ENCODE measurements around the gene UBE2Q2.
"Not testable (repeated sequence)": the region's sequence is repeated elsewhere in the genome, so short reads cannot be mapped to it uniquely, and the experiment has no call there.

UBE2Q2 gene

DNA sequence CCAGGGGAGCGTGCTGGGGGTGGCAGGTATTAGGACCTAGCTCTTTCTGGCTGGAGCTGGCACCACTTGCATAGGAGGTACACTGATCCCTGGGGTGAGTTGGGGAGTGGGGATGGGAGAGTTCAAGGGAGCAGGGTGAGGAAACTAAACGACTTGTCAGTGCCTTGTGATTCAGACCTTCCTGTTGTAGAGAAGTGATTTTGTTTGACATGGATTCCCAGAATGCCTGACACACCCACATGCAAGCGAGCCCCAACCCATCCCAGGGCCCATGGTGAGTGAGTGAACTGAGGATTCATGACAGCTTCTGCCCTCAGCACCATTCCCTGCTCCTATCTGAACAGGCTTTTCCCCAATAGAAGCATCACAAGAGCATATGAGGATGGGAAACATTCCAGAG is 15.6 kb upstream of the UBE2Q2 start:
- no peak for DNase-seq

DNA sequence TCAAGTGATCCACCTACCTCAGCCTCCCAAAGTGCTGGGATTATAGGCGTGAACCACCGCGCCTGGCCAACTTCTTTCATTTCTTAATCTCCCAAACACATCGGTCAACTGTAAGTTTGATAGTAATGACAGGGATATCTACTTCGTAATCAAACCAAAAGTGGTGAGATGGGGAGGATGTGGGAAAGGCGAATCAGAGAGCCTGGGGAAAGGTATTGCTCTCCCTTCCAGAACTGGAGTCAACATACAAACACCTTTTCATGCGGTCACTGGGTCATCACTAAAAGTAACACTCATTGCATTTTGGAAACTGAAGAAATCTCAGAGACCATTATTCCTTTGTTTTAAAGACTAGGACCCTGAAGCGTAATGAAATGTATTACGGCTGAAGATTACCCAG is 14.8 kb upstream of the UBE2Q2 start:
- DNase-seq, result no peak

DNA sequence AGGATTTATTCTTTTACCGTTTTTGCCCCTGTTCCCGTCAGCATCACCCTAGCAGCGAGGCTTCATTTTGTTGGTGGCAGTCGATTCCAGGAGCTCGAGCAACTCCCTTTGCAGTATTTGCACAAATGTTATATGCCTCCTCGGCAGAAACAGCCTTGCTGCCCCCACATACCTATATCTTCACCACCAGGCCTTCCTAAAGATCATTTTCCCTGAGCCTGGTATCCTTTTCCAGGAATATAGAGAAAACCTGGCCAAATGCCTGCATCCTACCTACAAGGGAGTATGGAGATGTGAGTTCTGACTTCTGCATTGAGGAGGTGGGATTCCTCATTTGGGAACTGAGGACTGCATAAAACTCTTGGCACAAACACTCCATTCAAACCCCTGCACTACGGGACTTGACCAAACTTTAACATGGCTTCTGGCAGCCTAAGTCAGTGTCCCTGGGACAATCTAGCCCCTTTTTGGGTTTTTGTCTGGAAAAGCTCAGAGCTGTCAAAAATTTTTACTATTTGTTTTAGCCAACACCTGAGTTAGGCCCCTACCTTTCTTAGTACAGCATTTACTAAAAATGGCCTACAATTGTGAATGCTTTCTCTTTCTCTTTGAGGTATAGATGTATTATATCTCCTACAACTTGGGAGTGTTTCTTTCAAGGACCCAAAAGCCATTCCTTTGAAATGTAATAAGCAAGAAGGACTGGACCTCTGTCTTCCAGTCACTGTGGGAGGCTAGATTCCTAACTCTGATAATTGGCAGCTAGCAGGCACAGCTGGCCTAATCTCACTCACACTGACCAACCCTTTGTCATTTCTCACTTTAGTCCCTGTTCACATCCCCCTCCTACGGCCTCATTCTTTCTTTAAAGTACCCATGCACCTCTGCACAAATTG is 12.1 kb upstream of the UBE2Q2 start:
- no peak for DNase-seq

DNA sequence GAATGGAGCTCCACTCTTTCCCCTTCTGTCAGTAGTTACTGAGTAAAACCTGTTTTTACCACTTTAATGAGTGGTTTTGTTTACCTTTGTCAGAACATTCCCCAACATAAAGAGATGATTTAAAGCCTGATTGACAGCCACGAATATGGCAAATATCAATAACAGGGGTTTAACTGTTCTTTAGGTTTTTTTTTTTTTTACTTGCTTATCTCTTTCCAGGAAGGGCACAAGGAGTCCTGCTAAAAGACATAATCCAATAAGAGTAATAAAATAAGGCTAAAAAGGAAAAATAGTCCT is 11.5 kb upstream of the UBE2Q2 start:
- DNase-seq, result no peak

DNA sequence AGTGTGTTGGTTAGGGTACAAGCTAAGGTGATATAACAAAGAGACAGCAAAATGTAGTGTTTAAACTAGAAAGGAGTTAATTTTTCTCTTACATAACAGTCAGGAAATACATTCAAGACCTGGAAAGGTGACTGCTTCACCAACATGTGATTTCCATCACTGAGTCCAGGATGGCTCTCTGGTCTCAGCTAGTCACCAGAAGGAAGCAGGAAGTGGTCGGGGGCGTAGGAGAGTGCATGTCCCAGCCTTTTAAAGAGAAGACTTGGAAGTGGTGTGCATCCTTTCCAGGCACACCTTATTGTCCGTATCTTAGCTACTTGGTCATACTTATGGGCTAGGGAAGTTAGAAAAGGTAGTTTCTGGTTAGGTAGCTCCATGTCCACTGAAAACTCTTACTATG is 11.1 kb upstream of the UBE2Q2 start:
- DNase-seq, result no peak

DNA sequence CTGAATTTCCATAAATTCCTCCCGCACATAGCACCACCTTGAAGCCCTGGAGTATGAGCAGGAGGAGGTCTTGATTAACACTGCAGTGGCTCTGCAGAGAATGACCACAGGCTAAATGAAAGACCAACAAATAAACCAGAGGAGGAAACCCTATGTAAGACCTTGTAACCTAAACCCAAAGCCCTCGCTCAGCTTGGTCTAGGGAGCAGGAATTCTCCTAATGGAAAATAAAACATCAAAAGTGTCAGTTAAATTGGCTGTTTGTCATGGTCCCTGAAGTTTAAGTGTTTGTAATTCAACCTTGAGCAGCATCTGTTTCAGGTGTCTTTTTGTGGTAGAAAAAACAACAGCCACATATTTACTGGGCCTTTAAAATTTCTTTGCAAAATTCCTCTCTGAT is 9.2 kb upstream of the UBE2Q2 start:
- peak; percentile 56 for DNase-seq

DNA sequence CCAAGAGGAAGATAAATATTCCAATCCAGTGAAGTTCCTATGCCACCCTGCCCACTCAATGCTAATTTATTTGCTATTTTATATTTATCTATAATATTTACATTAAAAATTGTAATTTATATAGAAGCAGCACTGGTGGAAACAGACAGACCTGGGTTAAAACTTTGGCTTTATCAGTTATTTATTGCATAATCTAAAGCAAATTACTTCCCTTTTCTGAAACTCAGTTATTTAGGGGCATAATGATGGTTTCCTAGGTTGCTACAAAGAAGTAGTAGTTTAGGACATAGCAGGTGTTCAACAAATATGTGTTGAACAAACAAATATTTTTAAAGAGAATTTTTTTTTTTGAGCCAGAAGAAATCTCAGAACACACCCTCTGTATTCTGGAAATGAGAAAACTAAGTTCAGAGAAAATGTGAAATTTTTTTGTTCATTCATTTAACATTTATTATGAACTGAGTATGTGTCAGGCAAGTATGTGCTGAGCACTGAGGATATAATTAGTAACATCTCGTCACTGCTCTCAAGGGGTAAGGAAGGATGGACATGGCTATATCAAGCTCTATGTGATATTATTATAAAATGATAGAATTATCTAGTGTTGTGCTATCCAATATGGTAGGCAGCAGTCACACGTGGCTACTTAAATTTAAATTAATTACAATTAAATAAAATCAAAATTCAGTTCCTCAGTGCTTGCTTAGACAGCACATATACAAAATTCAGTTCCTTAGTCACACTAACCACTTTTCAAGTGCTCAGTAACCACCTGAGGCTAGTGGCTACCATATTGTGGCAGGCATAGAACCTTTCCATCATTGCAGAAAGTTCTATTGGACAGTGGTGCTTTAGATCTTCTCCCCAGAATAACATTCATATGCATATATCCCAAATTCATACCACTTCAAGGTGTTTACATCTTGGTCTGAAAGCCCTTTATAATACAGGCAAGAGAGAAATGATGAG is 7.0 kb upstream of the UBE2Q2 start:
- DNase-seq, result no peak

DNA sequence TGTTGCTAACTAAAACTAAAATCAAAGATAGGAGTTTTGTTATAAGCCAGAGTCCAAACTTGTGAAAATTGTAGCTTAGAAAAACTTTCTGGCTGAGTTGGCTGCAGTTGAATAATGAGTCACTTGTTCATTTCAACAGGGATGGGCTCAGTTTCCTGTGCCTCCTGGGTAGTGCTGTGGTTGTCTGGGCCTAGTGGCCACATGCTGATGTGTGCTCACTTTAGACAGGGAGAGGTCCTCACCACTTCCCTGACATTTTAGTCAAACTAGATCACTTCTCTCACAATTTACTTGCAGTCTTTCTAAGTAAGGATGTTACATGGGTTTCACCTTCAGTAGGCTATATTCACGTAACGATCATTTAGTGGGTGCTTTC is 6.3 kb upstream of the UBE2Q2 start:
- DNase-seq, result no peak

DNA sequence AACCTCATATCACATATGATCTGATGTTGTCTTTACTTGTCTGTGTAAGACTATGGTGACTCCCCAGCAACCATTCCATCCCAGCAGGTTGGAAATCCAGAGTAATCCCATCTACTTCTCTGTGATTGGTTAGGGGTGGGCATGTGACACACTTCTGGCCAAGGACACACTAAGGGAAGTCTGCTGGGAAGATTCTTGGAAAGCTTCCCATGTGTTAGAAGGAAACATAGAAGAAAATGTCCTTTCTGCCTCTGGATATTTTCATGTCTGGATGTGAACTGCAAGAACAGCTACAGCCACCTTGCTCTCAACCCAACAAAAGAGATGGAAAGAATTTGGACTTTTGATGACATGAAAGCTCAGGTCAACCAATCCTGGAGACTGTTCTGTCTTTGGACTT is 2.6 kb upstream of the UBE2Q2 start:
- DNase-seq, result peak; percentile 6

DNA sequence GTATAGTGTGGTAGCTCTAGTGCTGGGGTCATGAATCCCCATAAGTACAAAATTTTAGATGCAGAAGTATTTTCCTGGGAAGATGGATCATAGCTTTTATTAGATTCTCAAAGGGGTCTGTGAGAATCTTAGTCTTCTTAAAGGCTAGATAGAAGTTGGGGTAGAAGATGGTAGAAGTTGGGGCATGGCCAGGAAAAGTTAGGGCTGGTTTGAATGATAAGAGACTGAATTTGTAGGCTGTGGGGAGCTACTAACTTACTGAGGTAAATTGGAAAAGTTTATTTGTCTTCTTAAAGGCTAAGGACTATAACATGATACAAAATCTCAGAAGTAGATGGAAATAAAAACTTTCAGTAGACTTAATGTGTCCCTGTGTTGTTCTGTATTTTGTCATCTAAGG is 1.6 kb upstream of the UBE2Q2 start:
- DNase-seq, result no peak

DNA sequence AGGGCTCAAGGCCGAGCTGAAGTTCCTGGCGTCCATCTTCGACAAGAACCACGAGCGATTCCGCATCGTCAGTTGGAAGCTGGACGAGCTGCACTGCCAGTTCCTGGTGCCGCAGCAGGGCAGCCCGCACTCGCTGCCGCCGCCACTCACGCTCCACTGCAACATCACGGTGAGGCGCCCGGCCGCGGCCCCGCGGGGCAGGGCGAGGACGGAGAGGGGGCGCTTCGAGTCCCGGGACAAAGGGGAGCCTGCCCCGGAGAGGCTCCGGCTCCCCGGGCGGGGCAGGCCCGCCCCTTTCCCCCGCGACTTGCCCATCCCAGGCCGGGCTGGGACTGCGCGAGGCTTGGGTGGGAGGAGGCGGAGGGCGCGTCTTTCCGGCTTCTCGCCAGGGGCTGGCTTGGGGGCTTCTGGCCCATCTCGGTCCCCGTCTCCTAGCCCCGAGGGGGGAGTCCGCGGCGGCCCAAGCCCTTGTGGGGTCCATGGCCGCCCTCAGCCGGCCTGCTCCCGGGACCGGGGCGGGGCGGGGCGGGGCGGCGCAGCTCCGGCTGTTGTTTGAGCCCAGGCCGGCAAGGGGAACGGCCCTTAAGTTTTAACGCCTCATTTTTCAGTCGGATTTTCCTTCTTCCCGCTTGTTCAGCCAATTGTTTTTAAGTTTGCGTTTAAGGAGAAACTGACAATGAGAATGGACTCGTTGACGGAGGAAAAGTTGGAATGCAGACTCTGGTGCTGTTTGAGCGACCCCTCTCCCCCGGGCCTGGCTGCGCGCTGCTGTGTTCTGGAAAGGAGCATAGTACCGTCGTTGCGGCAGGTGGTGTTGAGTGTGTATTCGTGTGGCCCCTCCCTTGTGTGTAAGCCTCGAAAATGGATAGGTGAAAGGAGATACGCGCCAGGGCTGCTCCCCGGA is 683 bp downstream of the UBE2Q2 start:
- DNase-seq, result peak; percentile 73

DNA sequence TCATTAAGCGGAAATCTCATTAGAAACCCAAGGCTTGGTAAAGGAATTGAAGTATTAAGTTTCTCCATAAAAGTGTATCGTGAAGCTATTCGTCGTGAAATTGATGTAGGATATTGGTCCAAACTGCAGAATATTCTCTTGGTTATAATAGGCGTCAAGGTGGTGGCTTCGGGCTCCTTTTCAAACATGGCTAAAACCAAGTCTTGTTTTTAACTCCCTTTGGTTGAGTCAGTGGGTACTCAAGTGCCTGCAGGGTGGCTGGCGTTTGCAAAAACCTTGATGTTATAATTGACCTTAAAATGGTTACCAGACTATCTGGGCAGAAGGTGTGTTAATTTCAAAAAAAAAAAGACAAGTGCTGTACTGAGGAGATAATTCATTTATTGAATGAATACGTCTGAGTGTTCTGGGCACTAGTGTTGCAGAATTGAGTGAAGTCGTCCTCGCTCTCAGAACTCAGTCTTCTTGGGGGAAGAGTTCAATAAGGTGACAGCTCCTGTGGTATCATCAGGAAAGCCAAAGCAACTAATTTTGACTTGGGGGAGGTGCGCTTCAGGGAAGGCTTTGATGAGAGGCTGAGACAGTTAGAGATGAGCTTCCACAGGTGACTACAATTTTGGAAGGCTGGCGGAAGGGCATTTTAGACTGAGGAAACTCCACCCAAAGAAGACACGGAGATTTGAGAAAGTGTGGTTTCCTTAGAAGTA is 1.5 kb downstream of the UBE2Q2 start:
- no peak for DNase-seq

DNA sequence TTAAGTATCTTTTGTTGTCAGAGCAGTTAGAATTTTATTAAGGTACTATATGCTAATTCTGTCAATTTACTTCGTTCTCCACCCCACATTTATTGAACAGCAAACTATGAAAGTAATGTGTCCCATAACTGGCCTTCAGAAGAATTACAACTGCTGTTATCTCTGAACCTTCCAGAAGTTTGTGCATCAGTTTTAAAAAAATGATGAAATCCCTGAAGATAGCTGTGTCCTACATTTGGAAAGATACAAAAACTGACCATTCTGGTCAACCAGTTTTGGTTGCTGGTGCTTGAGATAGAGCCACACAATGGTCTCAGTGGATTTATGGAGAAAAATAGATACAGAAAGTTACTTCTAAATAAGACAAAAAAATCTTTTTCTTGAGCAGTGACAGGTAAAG is 5.9 kb downstream of the UBE2Q2 start:
- no peak for DNase-seq

DNA sequence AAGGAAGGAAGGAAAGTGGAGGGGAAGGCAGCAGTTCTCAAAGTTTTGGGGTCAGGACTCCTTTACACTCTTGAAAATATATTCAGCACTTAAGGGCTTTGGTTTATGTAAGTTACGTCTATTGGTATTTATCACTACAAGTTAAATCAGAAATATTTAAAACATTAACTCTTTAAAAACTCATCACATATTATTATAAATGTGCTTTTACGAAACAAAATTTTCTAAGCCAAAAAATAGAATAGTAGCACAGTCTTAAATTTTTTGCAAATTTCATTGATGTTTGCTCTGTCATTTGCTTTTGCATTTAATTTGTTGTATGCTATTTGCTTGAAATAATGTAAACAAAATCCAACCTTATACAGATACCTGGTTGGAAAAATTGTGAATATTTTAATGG is 7.5 kb downstream of the UBE2Q2 start:
- DNase-seq, result no peak

DNA sequence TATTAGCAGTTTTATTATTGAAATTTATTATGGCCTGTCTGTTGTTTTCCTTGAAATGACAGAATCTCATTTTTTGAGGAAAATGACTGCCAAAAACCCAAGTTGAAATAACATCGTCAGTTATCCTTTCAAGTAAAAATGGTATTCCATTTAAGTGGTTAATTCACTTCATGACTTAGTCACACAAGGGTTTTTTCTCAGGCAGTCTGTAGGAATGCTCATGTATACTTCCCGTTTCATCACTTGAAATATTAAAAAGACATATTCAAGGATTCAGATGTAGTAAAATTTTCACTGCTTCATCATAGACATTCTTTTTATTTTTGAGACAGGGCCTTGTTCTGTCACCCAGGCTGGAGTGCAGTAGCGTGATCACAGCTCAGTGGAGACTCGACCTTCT is 8.3 kb downstream of the UBE2Q2 start:
- DNase-seq, result not testable (repeated sequence)

DNA sequence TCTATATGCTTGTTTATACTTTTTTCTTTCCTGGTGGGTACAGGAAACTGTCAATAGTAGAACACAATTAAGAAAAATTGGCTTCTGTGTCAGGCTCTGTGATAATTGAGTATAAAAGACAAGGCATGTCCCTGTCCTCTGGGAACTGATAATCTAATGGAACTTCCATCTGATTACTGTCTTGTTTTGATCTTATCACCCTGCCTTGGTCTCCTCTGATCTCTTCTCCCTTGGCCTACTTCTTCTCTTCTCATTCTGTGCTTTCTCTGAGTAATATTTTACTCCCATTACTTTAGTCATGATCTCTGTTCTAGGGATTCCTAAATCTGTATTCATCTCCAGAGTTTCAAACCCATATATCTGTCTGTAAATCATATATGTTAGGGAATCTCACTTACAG is 14.6 kb downstream of the UBE2Q2 start:
- DNase-seq, result no peak

DNA sequence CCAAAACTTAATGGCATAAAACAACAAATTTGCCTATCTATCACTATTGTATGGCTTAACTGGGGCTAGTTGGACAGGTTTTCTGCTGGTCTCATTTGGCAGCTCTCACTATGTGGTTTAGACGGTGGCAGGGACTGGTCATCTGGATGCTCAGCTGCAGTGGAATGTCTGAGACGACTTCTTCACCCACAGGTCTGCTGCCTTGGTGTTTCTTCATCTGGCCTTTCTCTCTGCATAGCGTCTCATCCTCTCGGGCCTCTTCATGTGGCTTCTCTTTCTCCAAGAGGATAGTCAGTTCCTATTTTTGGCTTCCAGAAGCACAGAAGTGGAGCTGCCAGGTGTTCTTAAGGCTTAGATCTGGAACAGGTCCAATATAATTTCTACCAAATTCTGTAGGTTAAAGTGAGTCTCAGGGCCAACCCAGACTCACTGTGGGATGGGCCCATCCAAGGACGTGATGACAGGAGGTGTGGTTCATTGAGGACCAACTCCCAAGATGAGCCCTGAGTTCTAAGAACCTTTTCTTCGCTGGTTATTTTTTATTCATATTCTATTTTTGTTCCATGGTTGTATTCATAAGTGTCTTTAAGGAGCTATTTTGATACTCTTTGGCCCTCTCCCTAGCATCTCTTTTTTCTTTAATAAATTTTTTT is 18.6 kb downstream of the UBE2Q2 start:
- DNase-seq, result no peak

DNA sequence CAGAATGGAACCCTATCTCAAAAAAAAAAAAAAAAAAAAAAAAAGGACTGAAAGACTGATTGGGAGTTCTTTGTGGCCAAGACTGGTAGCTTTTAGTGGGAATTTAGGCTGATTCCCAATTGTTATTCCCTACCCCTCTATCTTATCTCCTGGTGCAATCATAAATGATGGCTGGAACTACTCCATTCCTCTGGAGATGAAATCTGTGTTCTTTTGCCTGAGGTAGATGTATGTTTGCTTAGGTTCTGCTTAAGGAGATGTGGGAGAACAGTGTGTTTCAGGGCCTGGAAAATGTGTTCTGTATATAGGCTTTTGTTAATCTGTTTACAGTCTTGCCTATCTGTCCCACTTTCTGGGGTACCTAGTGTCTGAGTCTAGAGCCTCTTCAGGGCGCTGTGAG is 19.5 kb downstream of the UBE2Q2 start:
- no peak for DNase-seq

DNA sequence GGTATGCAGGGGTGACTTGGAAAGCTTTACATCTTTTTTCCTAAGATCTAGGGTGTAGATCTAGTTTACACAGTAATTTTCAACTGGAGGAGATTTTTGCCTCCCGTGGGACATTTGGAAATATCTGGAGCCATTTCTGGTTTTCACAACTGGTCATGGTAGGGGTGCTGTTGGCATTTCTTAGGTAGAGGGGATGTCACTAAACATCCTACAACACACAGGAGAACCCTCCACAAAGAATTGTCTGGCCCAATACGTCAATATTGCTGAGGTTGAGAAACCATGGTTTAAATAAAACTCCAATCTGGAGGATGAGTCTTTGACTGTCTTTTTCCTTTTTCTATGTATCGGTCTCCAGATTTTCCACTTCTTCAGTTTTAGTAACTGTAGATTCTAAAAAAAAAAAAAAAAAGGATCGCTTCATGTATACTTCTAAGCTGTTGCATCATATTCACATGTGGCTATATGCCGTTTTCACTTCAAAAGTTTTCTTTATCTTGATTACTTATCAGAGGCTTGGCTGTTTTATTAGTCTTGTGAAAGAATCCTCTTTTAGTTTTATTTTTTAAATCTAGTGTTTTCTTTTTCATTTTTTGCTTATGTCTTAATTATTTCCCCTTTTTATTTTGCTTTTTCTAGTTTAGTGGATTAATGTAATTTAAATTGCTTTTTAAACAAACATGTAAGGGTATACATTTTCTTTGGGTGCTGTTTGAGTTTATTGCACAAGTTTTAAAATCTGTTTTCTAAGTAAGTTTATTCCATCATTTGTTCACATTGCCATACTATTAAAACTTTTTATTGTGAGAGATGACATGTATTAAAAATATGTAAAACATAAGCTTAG is 21.2 kb downstream of the UBE2Q2 start:
- no peak for DNase-seq

DNA sequence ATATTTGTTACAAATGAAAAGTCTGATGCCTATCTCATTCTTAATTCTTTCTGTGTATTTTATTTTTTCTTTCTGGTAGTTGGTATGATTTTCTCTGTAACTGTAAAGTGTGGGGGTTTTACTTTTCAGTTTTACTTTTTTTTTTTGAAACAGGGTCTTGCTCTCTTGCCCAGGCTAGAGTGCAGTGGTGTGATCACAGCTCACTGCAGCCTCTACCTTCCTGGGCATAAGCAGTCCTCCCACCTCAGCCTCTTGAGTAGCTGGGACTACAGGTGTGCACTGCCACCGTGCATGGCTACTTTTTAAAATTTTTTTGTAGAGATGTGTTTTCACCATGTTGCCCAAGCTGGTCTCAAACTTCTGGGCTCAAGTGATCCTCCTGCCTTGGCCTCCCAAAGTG is 22.8 kb downstream of the UBE2Q2 start:
- DNase-seq, result not testable (repeated sequence)

DNA sequence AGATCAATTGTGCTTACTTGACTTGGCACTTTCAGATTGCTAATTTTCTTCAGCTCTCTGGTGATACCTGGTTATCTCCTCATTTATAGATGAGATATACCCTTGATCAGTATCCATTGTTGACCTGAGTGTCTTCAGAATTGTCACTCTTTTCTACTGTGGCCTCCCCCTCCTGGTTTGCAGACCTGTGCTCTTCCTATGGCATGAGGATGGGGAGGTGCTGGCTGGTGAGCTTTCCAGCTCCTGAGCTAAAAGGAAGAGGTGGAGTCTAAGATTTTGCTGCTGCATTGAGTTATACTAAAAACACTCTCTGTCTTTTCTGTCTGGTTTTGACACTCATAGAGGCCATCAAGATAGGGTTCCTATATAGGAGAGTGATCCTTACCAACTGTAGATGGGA is 23.7 kb downstream of the UBE2Q2 start:
- no peak for DNase-seq
